Neural cell (in vitro differentiated cells): Measurements from ENCODE around the gene PTTG1IP. TPM values are rescaled to one million over a fixed set of nuclear protein-coding genes. Genes with fewer than 3 reads are reported as not detected.

Experiments used
- H2AFZ ChIP-seq: fragments of 200-600, 300-800 bp; sonication (generic), shearing (Covaris generic); 2 replicates; pipeline ENCODE4 v1.6.0; 2014; ENCODE audit warnings: low read depth, mild to moderate bottlenecking, antibody characterized with exemption, low read length, moderate library complexity
- H3F3A ChIP-seq: fragments of 200-600 bp; shearing (Covaris generic); 2 replicates; pipeline ENCODE4 v1.6.1; 2016; ENCODE audit warnings: mild to moderate bottlenecking, moderate library complexity, mixed read lengths, antibody characterized with exemption, low read length; ENCODE audit not compliant: insufficient read depth, poor library complexity, severe bottlenecking
- H3K27ac ChIP-seq: fragments of 200-600, 300-800 bp; sonication (generic), shearing (Covaris generic); 2 replicates; pipeline ENCODE4 v1.5.1; 2014; ENCODE audit warnings: mild to moderate bottlenecking, low read length, moderate library complexity
- H3K27me3 ChIP-seq: fragments of 300-800, 200-600 bp; sonication (generic), shearing (Covaris generic); 2 replicates; pipeline ENCODE4 v1.6.0; 2014; ENCODE audit warnings: mild to moderate bottlenecking, low read depth, low read length, moderate library complexity; ENCODE audit not compliant: insufficient read depth
- H3K36me3 ChIP-seq: fragments of 300-800, 200-600 bp; sonication (generic), shearing (Covaris generic); 2 replicates; pipeline ENCODE4 v1.5.1; 2014; ENCODE audit warnings: mild to moderate bottlenecking, antibody characterized with exemption, low read length, moderate library complexity; ENCODE audit not compliant: insufficient read depth
- H3K4me2 ChIP-seq: fragments of 300-800, 200-600 bp; sonication (generic), shearing (Covaris generic); 2 replicates; pipeline ENCODE4 v1.6.0; 2014; ENCODE audit warnings: mild to moderate bottlenecking, low read length
- H3K4me3 ChIP-seq: fragments of 300-800, 200-600 bp; sonication (generic), shearing (Covaris generic); 2 replicates; pipeline ENCODE4 v1.5.1; 2014; ENCODE audit warnings: mild to moderate bottlenecking, low read length, moderate library complexity
- H3K79me2 ChIP-seq: fragments of 200-600 bp; shearing (Covaris generic); replicated peaks from 2 replicates; pipeline ENCODE4 v1.6.0; 2014; ENCODE audit warnings: mild to moderate bottlenecking, low read length, moderate library complexity; ENCODE audit not compliant: insufficient read depth
- H3K9ac ChIP-seq: fragments of 300-800, 200-600 bp; sonication (generic), shearing (Covaris generic); 2 replicates; pipeline ENCODE4 v1.6.1; 2016; ENCODE audit warnings: mild to moderate bottlenecking, low read length, mixed read lengths
- H3K9me2 ChIP-seq: fragments of 200-600 bp; shearing (Covaris generic); 2 replicates; pipeline ENCODE4 v1.6.1; 2016; ENCODE audit warnings: mild to moderate bottlenecking, low read length, mixed read lengths; ENCODE audit not compliant: insufficient read depth
- H3K9me3 ChIP-seq: fragments of 200-600, 300-800 bp; sonication (generic), shearing (Covaris generic); 2 replicates; pipeline ENCODE4 v1.6.1; 2016; ENCODE audit warnings: mild to moderate bottlenecking, mixed run types, low read length, moderate library complexity, mixed read lengths
- H4K20me1 ChIP-seq: fragments of 200-600 bp; shearing (Covaris generic); 2 replicates; pipeline ENCODE4 v1.6.1; 2016; ENCODE audit warnings: mild to moderate bottlenecking, mixed run types; ENCODE audit not compliant: insufficient read depth
- CTCF ChIP-seq: fragments of 450-650 bp; IDR thresholded peaks from 2 replicates; pipeline ENCODE4 v1.5.1; 2014; ENCODE audit warnings: antibody characterized with exemption, mild to moderate bottlenecking, moderate library complexity; ENCODE audit not compliant: poor library complexity, severe bottlenecking
- EP300 ChIP-seq: fragments of 450-650 bp; conservative IDR thresholded peaks from 2 replicates; pipeline ENCODE4 v1.6.1; 2014; ENCODE audit warnings: antibody characterized with exemption, mild to moderate bottlenecking, moderate library complexity; ENCODE audit not compliant: poor library complexity, severe bottlenecking
- EZH2 ChIP-seq: fragments of 200-600, 300-800 bp; shearing (Covaris generic), sonication (generic); IDR thresholded peaks from 2 replicates; pipeline ENCODE4 v1.6.1; 2014; ENCODE audit warnings: antibody characterized with exemption, low read length, borderline replicate concordance, mild to moderate bottlenecking; ENCODE audit not compliant: insufficient read depth, poor library complexity, severe bottlenecking
- MXI1 ChIP-seq: fragments of 450-650 bp; conservative IDR thresholded peaks from 2 replicates; pipeline ENCODE4 v1.6.1; 2014; ENCODE audit warnings: antibody characterized with exemption, mild to moderate bottlenecking; ENCODE audit not compliant: poor library complexity, severe bottlenecking
- POLR2AphosphoS5 ChIP-seq: IDR thresholded peaks from 2 replicates; pipeline ENCODE4 v1.6.1; 2012
- RAD21 ChIP-seq: fragments of 450-650 bp; conservative IDR thresholded peaks from 2 replicates; pipeline ENCODE4 v1.6.1; 2014; ENCODE audit warnings: antibody characterized with exemption, mild to moderate bottlenecking, moderate library complexity
- REST ChIP-seq: IDR thresholded peaks from 2 replicates; pipeline ENCODE4 v1.6.1; 2012; ENCODE audit warnings: borderline replicate concordance
- SMC3 ChIP-seq: fragments of 450-650 bp; conservative IDR thresholded peaks from 2 replicates; pipeline ENCODE4 v1.6.1; 2014; ENCODE audit warnings: antibody characterized with exemption, mild to moderate bottlenecking, moderate library complexity; ENCODE audit not compliant: poor library complexity
- TAF1 ChIP-seq: IDR thresholded peaks from 2 replicates; pipeline ENCODE4 v1.6.1; 2012; ENCODE audit warnings: low read depth
- polyA plus RNA-seq: library from polyadenylated mRNA; depleted of rRNA; stranded (reverse); fragments of >200 nt; gene quantifications from 2 replicates; pipeline ENCODE4 v1.2.3, GENCODE V29; 2014

The PTTG1IP gene
- polyA plus RNA-seq, 1 donor from 2014 or later = 152 TPM

- H3K4me3 ChIP-seq = no peak overlapping the region
- H3K27ac ChIP-seq = no peak overlapping the region
- no peaks in the 10 kb centered on the region for H4K20me1 ChIP-seq
- no peaks in the 10 kb centered on the region for H3K79me2 ChIP-seq
- H3F3A ChIP-seq = no peaks in the 10 kb centered on the region
- H3K36me3 ChIP-seq = no peaks in the 10 kb centered on the region
- no peaks in the 10 kb centered on the region for H3K9me2 ChIP-seq
- H3K9ac ChIP-seq = no peak overlapping the region
- no peak overlapping the region for H2AFZ ChIP-seq
- TF ChIP-seq TAF1 = no peak
- TF ChIP-seq REST = no peak
- no peak for TF ChIP-seq MXI1
- TF ChIP-seq EZH2 = no peak
- TF ChIP-seq POLR2AphosphoS5 = no peak
- no peak for TF ChIP-seq RAD21
- TF ChIP-seq CTCF = no peak
- TF ChIP-seq EP300 = no peak
- TF ChIP-seq SMC3 = no peak
- no peaks in the 10 kb centered on the region for H3K9me3 ChIP-seq
- no peak overlapping the region for H3K4me2 ChIP-seq
- H3K27me3 ChIP-seq = no peaks in the 10 kb centered on the region
Observed at GRCh38 chr21:44903050-44903685, 29.7 kb upstream of the PTTG1IP start.

GRCh38 chr21:44902268-44903049 lies 29.0 kb upstream of the PTTG1IP start:
- Histone ChIP-seq H3F3A (no peaks in the 10 kb centered on the region), H3K4me2 (no peak overlapping the region), H3K36me3 (no peaks in the 10 kb centered on the region), H4K20me1 (no peaks in the 10 kb centered on the region), H3K9me3 (no peaks in the 10 kb centered on the region), H3K27me3 (no peaks in the 10 kb centered on the region), H3K27ac (no peak overlapping the region), H2AFZ (no peak overlapping the region), H3K9me2 (no peaks in the 10 kb centered on the region), H3K79me2 (no peaks in the 10 kb centered on the region), H3K4me3 (no peak overlapping the region), H3K9ac (no peak overlapping the region)
- TF ChIP-seq TAF1 (no peak), MXI1 (no peak), CTCF (no peak), EZH2 (no peak), RAD21 (no peak), SMC3 (no peak), POLR2AphosphoS5 (no peak), EP300 (no peak), REST (no peak)
